GM10266 (cell line): ENCODE measurements around the gene CDH4.

ENCODE experiments used
- DNase-seq: peaks from one replicate; pipeline ENCODE4 v3.0.0; 2012; ENCODE audit errors: extremely low spot score
- TF ChIP-seq, protein P1 (sequence below): IDR thresholded peaks from 2 replicates; pipeline ENCODE4 v1.5.1; 2012; ENCODE audit warnings: mild to moderate bottlenecking, low read depth; ENCODE audit not compliant: control insufficient read depth, insufficient read depth; ENCODE audit errors: missing control alignments

CDH4 gene

DNA sequence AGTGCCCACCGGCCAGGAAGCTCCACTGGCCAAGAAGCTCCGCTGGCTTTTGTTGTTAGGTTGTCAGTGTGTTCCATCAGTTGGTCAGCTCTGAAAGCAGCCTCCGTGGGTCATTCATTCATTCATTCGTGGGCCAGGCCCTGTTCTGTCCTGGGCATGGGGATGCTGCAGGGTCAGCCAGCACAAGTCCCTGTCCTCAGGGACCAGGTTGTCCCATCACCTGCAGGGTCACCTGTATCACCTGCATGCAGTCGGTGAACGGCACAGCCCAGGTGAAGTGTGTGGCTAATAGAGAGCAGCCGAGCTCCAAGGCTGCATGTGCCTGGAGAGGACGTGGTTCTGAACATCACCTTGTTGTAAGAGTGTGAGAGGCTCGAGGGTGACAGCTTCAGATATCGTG, 403.5 kb downstream of the CDH4 start:
- DNase-seq, result no peak
- TF ChIP-seq, protein P1, sequence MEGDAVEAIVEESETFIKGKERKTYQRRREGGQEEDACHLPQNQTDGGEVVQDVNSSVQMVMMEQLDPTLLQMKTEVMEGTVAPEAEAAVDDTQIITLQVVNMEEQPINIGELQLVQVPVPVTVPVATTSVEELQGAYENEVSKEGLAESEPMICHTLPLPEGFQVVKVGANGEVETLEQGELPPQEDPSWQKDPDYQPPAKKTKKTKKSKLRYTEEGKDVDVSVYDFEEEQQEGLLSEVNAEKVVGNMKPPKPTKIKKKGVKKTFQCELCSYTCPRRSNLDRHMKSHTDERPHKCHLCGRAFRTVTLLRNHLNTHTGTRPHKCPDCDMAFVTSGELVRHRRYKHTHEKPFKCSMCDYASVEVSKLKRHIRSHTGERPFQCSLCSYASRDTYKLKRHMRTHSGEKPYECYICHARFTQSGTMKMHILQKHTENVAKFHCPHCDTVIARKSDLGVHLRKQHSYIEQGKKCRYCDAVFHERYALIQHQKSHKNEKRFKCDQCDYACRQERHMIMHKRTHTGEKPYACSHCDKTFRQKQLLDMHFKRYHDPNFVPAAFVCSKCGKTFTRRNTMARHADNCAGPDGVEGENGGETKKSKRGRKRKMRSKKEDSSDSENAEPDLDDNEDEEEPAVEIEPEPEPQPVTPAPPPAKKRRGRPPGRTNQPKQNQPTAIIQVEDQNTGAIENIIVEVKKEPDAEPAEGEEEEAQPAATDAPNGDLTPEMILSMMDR, result no peak

DNA sequence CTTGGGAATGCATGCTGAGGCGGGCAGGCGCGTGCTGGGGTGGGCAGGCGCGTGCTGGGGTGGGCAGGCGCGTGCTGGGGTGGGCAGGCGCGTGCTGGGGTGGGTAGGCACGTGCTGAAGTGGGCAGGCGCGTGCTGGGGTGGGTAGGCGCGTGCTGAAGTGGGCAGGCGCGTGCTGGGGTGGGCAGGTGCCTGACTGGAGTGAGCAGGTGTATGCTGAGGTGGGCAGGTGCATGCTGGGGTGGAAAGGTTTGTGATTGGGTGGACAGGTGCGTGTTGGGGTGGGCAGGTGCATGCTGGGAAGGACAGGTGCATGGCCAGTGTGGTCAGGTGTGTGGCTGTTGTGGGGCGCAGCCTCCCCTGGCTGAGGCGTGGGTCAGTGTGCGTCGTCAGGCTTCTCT, 404.1 kb downstream of the CDH4 start:
- TF ChIP-seq, protein P1, result no peak
- DNase-seq, result no peak

DNA sequence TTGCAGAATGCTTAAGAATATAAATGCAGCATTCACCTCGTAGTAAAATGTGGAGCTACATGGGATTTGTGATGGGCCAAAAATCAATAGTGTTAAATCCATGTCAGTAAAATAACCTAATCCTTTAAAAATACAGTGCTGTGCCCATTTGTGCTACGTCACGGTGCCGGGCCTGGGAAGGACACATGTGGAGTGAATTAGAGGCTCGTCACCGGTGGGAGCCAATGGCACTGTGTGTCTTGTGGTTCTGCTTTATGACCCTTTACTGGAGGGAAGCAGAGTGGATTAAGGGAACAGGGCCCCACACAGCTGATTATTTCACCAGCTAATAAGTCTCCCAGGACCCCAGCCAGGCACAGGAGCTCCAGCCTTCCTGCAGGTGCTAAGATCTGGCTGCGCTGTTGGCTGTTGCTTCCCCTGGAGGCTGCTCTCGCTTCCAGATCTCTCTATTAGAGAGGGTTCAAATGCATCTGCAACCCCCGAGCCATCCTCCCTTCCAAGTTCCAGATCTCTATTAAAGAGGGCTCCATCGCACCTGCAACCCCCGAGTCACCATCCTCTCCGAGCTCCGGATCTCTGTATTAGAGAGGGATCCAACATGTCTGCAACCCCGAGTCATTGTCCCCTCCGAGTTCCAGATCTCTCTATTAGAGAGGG, 405.8 kb downstream of the CDH4 start:
- TF ChIP-seq, protein P1, result no peak
- DNase-seq, result no peak

DNA sequence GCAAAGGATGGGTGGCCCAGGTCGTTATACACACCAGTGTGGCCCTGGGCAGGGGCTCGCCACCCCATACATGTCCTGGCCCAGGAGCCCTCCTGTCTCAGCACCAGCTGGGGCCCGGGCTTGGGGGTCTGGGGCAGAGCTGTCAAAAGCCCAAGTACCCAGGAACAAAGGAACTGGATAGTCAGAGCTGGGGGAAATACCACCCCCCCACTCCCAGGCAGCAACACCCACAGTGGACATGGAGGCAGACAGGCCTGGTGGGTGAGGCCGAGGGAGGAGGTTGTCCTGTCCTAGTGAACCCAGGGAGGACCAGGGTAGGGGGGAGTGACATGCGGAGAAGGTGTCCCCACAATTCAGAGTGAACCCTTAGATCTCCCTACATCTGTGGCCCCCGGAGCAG, 406.5 kb downstream of the CDH4 start:
- TF ChIP-seq, protein P1, result no peak
- DNase-seq, result no peak

DNA sequence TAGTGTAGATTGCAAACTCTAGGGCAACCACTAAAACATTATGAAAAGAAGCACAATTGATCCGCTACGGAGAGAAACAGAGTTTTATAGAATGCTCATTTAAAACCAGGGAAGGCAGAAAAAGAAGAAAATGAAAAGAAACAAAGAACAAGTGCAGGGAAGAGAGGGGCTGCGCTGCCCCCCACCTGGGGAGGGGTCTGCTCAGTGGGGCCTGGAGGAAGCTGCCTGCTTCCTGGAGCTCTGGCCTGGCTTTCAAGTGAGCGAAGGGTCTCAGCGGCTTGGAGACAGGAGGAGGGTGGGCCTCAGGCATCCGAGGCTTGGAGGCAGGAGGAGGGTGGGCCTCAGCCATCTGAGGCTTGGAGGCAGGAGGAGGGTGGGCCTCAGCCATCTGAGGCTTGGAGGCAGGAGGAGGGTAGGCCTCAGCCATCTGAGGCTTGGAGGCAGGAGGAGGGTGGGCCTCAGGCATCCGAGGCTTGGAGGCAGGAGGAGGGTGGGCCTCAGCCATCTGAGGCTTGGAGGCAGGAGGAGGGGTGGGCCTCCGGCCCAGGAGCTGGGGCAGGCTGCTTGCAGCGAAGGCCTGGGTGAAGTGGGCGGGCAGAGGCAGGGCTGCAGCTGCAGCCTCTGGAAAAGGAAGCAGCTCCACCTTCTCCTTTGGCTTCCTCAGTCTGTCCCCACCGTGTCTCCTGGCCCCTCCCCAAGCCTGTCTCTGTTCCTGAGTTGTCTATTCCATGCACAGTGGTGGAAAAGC, 407.4 kb downstream of the CDH4 start:
- no peak for DNase-seq
- TF ChIP-seq, protein P1, result no peak

DNA sequence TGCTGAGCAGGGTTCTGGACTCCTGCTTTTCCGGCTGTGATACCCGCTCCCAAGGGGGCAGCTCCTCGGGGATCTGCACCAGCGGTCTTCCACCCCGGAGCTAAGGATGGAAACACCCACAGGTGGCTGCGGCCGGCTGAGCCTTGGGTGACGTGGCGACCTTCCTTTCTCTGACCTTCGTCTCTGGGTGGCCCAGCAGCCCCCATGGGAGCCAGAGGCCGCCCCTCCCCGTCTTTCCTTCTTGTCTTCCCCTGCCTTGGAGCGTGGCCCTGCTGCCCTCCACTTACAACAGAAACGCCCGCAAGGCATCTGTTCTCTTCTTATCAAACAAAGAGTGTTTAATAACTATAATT, 407.9 kb downstream of the CDH4 start:
- no peak for DNase-seq
- TF ChIP-seq, protein P1, result no peak

DNA sequence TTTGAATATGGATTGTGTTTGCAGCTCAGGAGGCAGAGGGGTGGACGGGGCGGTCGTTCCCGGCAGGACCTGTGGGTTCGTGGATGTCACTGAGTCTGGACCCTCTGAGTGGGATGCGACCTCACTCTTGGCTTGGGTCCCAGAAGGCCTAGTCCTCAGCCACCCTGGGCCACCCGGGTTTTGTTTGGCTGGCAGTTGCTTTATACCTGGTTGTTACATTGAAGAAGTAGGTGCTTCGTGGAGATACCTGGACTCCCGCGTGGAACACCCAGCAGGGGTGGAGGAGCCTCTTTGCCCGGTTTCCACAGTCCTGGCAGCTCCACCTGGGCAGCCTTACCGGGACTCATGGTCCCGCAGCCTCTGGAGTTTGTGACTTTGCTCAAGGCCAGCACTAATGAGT, 408.5 kb downstream of the CDH4 start:
- no peak for DNase-seq
- TF ChIP-seq, protein P1, result no peak
